Measurements from ENCODE around the gene ZNF85.
"Not testable (repeated sequence)": the region's sequence is repeated elsewhere in the genome, so short reads cannot be mapped to it uniquely, and the experiment has no call there.

The ZNF85 gene

DNA sequence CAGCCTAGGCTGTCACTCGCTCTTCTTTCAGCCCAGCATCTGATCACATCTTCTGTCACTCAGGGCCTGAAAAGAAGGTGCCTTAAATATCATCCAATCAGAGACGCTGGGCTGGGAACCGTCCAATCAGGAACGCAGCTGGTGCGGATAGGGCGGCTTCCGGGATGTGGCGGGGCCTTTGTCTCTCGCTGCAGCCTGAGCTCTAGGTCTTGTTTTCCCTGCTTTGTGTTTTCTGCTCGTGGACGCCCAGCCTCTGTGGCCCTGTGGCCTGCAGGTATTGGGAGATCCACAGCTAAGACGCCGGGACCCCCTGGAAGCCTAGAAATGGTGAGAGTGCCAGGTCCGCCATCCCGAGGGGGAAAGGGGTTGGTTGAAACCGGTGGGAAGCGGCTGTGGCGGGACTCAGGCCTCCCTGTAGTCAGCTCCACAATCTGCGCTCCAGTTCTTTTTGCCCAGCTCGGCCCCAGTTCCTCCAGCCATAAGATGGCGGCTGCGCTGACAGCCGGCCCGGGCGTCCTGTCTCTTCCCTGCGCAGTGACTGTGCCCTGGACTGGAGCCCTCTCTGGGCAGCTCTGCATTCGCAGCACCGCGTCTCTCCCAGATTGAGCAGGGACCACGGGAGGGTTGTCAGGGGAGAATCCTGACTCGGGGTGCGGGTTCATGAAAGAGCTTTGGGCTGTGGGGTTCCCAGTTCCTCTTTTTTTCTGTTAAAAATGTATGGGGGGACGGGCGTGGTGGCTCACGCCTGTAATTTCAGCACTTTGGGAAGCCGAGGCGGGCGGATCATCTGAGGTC lies at the start of gene ZNF85:
Gene ZNF85, plus strand, starts transcription at position 175 of the 795 bp plus-strand sequence. Its CDS starts 150 bp downstream, at position 325.
- TF ChIP-seq CTCF (IDR thresholded peaks at IDR 0.05; ENCODE audit: borderline replicate concordance, control extremely low read depth, extremely low read depth, insufficient read depth, missing control alignments): no peak
- DNase-seq (ENCODE audit: low spot score): peak; percentile 78
- in situ Hi-C loops (cut with MboI; ENCODE audit: low sequenced_read_pairs, unreplicated experiment): no loop called here

GRCh38 chr19:20879501-20879900 lies 43.5 kb upstream of the ZNF85 start:
- in situ Hi-C loops (cut with MboI; ENCODE audit: low sequenced_read_pairs, unreplicated experiment): no loop called here
- no peak for TF ChIP-seq CTCF (IDR thresholded peaks at IDR 0.05; ENCODE audit: borderline replicate concordance, control extremely low read depth, extremely low read depth, insufficient read depth, missing control alignments)
- DNase-seq (ENCODE audit: low spot score): no peak

- TF ChIP-seq CTCF (IDR thresholded peaks at IDR 0.05; ENCODE audit: borderline replicate concordance, control extremely low read depth, extremely low read depth, insufficient read depth, missing control alignments): no peak
- in situ Hi-C loops (cut with MboI; ENCODE audit: low sequenced_read_pairs, unreplicated experiment): no loop called here
- no peak for DNase-seq (ENCODE audit: low spot score)
Measured at GRCh38 chr19:20912973-20913372, 10.1 kb upstream of the ZNF85 start.

- in situ Hi-C loops (cut with MboI; ENCODE audit: low sequenced_read_pairs, unreplicated experiment): no loop called here
- TF ChIP-seq CTCF (IDR thresholded peaks at IDR 0.05; ENCODE audit: borderline replicate concordance, control extremely low read depth, extremely low read depth, insufficient read depth, missing control alignments): no peak
Measured at GRCh38 chr19:20925481-20925880, 2.4 kb downstream of the ZNF85 start.

GRCh38 chr19:20926796-20927195 lies 3.7 kb downstream of the ZNF85 start:
- no peak for TF ChIP-seq CTCF (IDR thresholded peaks at IDR 0.05; ENCODE audit: borderline replicate concordance, control extremely low read depth, extremely low read depth, insufficient read depth, missing control alignments)
- in situ Hi-C loops (cut with MboI; ENCODE audit: low sequenced_read_pairs, unreplicated experiment): no loop called here
- no peak for DNase-seq (ENCODE audit: low spot score)

More at GRCh38 chr19:20925481-20925880, 2.4 kb downstream of the ZNF85 start:
- no peak for DNase-seq (ENCODE audit: low spot score)

DNA sequence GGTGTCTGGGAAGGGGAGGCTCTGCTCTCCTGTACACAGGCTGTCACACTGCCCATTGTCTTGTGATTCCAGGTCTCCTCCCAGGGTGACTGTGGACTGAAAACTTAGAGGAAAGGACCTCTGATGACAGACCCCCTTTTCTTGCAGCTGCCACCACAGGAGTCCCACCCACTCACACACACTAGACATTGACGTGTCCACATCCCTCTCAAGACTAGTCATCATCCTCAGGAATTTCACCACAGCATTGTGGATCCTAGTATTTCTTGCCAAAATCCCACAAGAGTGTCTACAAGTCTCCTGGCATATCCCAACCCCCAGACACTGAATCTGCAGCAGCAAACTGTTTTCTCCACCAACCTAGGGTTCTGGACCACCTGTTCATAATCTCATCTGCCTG lies 5.3 kb downstream of the ZNF85 start:
- no peak for DNase-seq (ENCODE audit: low spot score)
- in situ Hi-C loops (cut with MboI; ENCODE audit: low sequenced_read_pairs, unreplicated experiment): no loop called here
- TF ChIP-seq CTCF (IDR thresholded peaks at IDR 0.05; ENCODE audit: borderline replicate concordance, control extremely low read depth, extremely low read depth, insufficient read depth, missing control alignments): no peak

DNA sequence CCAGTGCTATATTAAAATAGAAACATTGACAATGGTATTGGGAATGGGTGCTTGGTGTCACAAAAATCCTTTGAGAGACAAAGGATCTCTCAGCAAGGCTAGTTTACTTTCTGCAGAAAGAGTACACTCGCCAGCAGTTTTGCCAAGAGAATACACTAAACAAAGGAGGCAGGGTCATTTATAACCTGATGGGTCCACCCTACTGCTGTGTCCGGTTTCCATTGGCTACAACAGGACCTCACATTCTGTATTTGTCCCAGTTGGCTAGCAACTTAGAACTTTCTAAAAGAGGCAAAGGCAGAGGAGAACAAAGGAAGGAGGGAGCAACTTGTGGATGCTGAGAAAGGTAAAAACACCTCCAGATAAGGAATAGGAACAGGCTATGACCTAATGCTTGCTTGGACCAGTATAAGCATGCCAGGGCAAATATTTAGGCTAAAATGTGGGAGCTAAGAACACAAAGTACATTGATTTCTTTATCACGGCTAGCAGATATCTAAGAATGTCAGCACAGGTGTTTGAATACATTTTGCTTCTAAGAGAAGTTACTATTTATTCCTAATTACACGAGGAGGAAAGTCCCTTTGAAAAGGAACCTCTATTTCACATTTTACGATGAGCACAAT lies 13.4 kb downstream of the ZNF85 start:
- DNase-seq (ENCODE audit: low spot score); in situ Hi-C loops (cut with MboI; ENCODE audit: low sequenced_read_pairs, unreplicated experiment): not testable (repeated sequence)

GRCh38 chr19:20952561-20953095 lies 29.6 kb downstream of the ZNF85 start:
- DNase-seq (ENCODE audit: low spot score); in situ Hi-C loops (cut with MboI; ENCODE audit: low sequenced_read_pairs, unreplicated experiment): not testable (repeated sequence)
